HG03135 (cell line): Measurements from ENCODE around the gene SLC25A39.
A peak's percentile ranks its signal among the peaks of the same experiment; 100 is the strongest.
"Not testable (repeated sequence)": the region's sequence is repeated elsewhere in the genome, so short reads cannot be mapped to it uniquely, and the experiment has no call there.

Experiments
- ATAC-seq: cut with Tn5 transposase; IDR thresholded peaks from one replicate; pipeline ENCODE4 v1.9.1; 2021; ENCODE audit warnings: mild to moderate bottlenecking, moderate library complexity; ENCODE audit not compliant: unreplicated experiment

Gene SLC25A39

DNA sequence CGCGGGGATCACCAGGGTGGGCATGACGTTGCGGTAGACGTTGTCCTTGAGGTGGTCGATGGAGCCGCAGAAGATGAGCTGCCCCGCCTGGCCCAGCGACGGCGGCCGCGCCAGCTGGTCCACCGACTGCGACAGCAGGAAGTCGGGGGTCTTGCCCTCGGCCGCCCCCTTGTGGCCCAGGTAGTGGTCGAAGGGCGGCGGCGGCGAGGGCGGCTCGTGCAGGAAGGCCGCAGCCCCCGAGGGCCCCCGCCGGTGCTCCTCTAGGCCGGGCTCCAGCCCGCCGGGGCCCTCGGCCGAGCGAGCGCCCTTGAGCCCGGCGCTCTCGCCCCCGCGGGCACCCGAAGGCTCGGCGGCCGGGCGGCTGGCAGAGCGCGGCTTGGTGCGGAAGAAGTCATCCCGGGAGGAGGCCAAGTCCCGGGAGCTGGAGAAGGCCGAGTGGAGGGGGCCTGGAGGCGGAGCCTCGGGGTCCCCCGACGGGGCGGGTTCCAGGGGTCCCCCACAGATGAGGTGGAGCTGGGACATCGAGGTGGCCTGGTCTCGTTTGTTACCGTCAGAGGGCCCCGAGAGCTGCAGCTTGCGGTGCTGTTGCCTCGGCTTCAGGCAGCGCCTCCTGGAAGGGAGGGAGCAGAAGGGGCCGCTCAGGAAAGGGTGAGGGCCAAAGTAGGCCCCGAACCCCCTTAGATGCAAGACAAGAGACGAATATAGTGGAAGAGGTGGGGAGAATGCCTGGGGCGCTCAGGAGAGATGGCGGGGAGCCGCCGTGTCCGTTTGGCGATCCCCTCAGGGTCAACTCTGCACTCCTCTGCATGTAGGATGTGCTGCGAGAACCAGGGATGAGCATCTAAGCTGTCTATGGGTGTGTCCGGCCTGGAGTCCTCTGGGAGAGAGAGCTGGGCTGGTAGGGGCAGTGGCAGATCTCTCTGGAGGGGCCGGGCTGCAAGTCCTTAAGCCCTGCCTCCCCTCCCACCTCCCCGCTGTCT lies 30.2 kb upstream of the SLC25A39 start:
- ATAC-seq = no peak

DNA sequence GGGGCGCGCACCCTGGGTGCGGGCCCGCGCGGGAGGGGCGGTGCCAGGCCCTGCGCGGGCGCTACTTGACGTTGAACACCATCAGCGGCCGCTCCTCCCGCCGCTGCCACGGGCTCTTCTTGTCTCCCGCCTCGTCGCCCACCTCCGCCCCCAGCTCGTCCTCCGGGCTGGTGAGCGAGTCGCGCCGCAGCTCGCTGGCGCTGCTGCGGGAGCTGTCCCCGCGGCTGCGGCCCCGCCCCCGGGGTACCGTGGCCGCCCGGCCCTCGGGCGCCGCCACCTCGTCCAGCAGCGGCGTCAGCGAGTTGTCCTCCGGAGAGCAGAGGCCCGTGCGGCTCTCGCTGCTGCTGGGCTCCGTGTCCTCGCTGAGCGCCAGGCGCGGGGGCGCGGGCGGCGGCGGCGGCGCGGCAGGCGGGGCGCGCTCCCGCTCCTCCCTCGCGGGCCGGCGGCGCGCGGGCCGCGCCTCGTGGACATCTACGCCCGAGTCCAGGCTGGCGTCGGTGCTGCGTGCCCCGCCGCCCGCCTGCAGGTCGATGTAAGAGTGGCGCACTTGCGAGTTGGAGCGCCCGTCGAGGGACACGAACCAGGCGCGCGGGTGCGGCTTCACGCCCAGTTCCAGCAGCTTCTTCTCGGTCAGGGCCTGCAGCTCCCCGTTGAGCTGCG lies 29.2 kb upstream of the SLC25A39 start:
- ATAC-seq = no peak

DNA sequence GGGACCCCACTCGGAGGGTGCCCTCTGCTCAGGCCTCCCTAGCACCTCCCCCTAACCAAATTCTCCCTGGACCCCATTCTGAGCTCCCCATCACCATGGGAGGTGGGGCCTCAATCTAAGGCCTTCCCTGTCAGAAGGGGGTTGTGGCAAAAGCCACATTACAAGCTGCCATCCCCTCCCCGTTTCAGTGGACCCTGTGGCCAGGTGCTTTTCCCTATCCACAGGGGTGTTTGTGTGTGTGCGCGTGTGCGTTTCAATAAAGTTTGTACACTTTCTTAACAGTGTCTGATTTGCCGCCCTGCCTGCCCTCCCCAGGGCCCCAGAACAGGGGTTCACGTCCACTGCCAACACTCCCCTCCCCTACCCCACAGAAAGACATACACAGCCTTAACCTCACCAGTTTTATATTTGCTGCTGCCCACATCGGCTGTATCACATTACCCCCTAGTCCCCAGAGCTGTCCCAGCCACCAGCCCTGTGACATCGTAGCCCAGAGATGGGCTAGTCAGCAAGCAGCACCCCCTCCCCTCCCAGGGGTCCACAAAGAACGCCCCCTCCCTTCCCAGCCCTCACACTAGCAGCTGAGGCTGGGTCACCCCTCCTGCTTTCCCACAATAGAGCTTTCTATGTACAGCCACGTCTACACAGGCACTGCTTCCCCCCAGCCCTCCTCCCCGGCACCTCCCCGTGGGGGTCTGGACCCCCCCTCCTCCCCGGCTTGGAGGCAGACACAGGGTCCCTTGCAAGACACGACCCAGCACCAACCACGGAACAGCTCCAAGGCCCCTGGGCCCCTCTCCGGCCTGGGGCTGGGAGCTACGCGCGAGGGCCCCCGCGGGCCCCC lies 28.4 kb upstream of the SLC25A39 start:
- ATAC-seq = no peak

DNA sequence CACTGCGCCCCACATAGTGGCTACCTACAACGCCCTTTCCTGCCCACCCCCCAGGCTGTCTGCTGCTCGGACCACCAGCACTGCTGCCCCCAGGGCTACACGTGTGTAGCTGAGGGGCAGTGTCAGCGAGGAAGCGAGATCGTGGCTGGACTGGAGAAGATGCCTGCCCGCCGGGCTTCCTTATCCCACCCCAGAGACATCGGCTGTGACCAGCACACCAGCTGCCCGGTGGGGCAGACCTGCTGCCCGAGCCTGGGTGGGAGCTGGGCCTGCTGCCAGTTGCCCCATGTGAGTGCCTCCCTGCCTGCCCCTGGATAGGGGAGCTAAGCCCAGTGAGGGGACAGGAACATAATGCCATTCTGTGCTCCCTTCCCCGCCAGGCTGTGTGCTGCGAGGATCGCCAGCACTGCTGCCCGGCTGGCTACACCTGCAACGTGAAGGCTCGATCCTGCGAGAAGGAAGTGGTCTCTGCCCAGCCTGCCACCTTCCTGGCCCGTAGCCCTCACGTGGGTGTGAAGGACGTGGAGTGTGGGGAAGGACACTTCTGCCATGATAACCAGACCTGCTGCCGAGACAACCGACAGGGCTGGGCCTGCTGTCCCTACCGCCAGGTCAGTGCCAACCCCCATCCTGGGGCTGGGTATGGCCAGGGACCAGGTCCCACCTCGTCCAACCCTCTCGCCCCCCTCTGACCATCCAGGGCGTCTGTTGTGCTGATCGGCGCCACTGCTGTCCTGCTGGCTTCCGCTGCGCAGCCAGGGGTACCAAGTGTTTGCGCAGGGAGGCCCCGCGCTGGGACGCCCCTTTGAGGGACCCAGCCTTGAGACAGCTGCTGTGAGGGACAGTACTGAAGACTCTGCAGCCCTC lies 27.6 kb upstream of the SLC25A39 start:
- ATAC-seq = no peak

DNA sequence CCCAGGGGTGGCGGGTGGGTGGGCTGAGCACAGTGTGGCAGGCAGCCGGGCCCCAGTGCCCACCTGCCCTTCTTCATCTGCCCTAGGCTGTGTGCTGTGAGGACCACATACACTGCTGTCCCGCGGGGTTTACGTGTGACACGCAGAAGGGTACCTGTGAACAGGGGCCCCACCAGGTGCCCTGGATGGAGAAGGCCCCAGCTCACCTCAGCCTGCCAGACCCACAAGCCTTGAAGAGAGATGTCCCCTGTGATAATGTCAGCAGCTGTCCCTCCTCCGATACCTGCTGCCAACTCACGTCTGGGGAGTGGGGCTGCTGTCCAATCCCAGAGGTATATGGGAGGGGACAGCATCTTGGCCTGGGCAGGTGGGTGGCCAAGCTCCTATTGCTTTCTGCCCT lies 26.8 kb upstream of the SLC25A39 start:
- ATAC-seq = no peak

DNA sequence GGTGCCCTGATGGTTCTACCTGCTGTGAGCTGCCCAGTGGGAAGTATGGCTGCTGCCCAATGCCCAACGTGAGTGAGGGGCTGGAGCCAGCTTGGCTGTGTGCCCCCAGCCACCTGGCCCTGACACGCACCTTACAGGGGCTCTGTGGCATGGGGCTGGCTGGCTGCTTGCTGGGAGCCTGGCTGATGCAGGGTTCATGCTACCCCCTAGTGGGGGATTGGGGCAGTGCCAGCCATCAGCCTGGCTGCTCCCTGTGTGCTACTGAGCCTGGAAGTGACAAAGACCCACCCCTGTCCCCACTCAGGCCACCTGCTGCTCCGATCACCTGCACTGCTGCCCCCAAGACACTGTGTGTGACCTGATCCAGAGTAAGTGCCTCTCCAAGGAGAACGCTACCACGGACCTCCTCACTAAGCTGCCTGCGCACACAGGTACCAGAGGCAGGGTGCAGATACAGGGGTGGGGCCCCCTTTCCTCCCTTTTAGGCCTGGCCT lies 26.2 kb upstream of the SLC25A39 start:
- no peak for ATAC-seq

DNA sequence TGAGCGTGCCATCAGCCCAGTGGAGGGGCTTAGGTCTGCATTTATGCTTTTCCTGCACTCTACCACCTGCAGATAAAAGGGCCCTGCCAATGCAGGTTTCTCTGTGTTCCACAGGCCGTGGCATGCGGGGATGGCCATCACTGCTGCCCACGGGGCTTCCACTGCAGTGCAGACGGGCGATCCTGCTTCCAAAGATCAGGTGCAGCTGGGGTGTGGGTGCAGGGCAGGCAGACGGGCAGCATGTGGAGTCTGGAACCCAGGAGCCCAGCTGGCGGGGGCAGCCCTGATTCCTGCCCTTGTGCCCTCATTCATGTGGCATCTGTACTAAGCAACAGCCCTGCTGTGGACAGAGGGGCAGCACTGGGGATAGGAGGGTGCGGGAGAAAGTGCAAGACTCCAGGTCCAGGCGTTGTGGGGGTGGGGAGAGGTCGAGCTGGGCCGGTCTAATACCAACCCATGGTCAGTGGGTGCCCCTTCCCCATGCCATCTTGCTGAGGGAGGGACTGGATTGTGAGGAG lies 25.0 kb upstream of the SLC25A39 start:
- ATAC-seq = no peak

DNA sequence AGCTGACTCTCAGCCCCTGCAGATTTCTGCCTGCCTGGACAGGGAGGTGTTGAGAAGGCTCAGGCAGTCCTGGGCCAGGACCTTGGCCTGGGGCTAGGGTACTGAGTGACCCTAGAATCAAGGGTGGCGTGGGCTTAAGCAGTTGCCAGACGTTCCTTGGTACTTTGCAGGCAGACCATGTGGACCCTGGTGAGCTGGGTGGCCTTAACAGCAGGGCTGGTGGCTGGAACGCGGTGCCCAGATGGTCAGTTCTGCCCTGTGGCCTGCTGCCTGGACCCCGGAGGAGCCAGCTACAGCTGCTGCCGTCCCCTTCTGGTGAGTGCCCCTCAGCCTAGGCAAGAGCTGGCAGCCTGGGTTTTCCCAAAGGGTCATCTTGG lies 24.4 kb upstream of the SLC25A39 start:
- no peak for ATAC-seq

DNA sequence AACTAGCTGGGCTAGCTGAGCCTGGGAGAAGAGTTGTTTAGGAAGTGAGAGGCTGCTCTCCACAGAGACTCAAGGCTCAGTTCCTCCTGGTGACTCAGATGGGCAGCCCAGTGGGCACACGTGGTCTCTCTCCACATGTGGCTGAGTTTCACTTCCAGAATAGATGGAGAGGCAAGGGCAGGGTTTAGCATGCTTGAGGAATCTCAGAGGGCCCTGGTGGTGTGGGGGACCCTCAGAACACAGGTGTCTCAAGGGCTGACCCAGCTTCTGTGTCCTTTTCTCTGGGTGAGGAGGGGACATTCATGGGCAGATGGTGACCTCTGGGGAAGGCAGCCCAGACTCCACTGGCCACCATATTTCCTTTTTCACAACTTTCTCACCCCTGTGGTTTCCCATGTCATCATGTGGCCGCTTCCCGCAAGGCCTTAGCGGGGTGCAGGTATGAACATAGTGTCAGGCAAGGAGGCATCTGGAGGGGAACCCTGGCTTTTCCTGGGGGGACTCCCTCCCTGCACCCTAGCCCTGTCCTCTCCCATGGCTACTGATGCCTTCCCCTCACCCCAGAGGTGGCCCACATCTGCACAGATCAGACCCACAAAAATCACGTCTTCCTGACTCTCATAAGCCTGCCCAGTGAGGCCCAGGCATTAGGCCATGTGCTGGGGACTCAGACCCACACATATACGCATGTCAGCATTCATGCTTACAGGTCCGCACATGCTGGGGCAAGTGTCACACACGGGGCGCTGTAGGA lies 23.8 kb upstream of the SLC25A39 start:
- ATAC-seq = peak; percentile 55

DNA sequence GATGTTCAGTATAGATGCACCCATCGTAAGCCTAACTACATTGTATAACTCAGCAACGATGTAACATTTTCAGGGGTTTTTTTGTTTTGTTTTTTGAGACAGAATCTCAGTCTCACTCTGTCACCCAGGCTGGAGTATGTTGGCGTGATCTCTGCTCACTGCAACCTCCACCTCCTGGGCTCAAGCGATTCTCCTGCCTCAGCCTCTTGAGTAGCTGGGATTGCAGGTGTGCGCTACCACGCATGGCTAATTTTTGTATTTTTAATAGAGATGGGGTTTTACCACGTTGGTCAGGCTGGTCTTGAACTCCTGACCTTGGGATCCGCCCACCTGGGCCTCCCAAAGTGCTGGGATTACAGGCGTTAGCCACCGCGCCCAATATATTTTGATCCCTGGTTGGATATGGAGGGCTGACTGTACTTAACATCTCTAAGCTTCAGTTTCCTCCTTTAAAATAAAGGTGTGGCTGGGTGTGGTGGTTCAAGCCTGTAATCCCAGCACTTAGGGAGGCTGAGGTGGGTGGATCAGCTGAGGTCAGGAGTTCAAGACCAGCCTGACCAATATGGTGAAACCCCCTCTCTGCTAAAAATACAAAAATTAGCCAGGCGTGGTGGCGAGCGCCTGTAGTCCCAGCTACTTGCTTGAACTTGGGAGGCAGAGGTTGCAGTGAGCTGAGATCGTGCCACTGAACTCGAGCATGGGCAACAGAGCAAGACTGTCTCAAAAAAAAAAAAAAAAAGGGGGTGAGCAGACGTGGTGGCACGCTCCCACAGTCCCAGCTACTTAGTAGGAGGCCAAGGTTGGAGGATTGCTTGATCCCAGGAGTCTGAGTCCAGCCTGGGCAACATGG lies 22.8 kb upstream of the SLC25A39 start:
- not testable (repeated sequence) for ATAC-seq

DNA sequence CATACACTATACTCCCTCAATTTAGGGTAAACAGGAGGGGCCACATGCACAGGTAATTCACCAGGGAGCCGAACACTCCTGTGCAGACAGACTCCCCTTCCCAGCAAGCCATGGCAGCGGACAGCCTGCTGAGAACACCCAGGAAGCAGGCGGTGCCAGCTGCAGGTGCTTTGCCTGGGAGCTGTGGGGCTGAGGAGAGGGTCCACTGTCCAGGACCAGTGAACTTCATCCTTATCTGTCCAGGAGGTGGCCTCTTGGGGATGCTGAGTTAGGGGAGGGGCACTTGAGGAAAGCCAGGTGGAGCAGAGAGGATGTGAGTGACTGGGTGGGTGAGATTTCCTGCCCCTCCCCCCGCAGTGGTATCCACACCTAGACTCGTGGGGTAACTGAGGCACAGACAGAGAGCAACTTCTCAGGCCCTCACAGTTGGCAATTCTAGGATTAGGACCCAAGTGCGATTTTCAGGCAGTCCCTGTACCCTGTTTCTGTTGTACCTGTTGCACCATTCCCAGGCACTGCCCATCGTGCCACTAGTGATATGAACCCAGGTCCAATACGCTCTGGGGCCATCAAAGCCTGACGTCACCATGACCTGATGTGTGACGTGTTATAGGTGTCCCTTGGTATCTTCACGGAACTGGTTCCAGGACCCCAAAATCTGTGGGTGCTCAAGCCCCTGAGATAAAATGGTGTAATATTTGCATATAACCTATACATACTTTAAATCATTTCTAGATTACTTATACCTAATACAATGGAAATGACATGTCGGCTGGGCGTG lies 21.6 kb upstream of the SLC25A39 start:
- ATAC-seq = no peak

DNA sequence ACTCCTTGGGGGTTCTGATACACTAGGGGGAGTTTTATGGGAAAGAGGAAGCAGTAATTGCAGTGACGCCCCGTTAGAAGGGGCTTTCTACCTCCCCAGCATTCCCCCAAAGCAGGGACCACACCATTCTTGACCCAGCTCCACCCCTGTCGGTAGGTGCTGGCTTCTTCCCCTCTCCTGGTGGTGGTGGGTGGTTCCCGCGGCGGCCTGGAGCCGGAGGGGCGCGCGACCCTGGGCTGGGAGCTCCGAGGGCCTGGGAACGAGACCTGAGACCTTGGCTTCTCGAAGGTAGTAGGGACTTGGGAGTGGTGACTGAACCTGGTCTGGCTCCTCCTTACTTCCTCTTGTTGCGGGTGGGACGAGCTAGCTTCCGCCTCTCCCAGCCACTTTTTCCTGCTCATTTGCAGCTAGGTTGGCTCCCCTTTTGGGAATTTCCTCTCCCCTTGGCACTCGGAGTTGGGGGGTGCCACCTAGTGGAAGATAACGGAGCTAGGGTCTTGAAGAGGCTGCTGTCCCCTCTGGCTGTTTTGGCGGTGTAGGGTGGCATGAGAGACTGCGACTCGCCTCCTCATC lies 20.9 kb upstream of the SLC25A39 start:
- ATAC-seq = peak; percentile 13

DNA sequence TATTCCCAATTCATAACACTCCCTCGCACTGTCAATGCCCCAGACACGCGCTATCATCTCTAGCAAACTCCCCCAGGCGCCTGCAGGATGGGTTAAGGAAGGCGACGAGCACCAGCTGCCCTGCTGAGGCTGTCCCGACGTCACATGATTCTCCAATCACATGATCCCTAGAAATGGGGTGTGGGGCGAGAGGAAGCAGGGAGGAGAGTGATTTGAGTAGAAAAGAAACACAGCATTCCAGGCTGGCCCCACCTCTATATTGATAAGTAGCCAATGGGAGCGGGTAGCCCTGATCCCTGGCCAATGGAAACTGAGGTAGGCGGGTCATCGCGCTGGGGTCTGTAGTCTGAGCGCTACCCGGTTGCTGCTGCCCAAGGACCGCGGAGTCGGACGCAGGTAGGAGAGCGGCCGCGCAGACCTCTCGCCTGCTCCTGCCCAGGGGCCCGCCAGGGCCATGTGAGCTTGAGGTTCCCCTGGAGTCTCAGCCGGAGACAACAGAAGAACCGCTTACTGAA lies 20.4 kb upstream of the SLC25A39 start, which contains the start of gene GRN:
TSS of gene GRN (plus strand) at position 364 of the 515 bp plus-strand sequence. CDS start 3,863 bp downstream, outside the sequence.
- ATAC-seq = peak; percentile 47

DNA sequence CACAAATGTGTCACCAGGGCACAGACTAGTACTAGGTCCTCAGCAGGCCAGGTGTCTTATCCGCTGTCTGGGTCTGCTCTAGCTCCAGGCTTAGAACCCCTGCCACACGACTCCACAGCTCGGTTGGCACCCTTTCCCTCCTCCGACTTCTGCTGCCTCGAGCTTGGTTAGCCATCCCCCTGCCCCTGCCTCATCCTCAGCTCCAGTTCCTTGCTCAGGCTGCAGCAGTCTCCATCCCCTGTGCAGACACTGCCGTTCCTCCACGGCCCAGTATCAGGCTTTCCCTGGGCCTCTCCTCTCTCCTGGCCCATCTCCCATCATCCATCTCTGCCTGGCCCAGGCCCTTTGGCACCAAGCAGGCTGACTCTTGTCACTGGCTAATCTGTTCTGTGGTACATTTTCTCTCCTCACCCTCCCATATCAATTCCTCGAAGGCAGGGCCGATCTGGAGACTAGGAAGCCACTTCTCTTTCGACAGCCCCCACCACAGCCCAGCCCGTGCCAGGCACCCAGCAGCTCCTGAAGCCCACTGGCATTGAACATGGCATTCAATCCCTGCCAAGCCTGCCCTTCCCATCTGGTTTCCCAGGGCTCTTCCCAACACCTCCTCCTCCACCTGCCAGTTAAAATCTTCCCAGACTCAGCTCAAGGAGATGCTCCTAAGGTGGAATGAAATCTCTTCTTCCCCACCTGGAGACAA lies 19.0 kb upstream of the SLC25A39 start:
- ATAC-seq = no peak

DNA sequence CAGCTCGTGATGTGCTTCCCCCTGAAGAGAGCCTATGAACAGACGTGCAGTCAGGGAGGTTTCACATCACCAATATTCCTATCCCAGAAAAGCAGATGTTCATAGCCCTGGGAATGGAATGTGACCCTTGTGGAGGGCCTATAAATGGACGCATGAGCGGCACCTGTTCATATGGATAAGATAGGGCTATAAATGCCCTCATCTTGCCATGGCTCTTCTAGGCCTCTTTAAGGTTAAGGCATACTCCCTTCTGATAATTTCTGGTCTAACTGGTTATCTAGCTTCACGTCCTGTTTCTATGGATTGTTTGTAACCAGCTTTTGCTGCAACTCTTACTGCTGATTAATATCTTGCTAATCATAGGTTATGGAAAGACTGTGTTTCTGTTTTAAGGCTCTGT lies 15.9 kb upstream of the SLC25A39 start:
- ATAC-seq = not testable (repeated sequence)

DNA sequence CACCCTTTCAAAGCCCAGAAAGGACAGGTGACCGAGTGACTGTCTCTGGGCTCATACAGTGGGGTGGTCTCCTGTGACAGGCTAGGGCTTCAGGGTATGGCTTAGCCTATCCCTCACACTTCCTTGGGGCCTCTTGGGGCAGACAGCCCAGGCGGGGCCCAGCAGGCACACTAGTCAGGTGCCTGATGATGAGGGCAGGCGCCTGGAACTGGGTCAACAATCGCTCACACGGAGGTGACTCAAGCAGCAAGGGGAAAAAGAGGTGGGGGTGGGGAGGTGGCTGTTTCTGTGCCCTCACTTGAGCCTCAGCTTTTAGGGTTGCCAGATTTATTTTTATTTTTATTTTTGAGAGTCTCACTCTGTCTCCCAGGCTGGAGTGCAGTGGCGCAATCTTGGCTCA lies 14.1 kb upstream of the SLC25A39 start:
- no peak for ATAC-seq
